Psoas muscle (tissue), 8 donors: ENCODE results near the gene RBM48. TPM values are rescaled to one million over a fixed set of nuclear protein-coding genes. Genes with fewer than 3 reads are reported as not detected.

Experiments
- ATAC-seq, 4 donors: fragments of 200-7000 bp; cut with Tn5 transposase; one replicate each; pipeline ENCODE4 v1.9.1; 2020; ENCODE audit warnings: moderate library complexity in 3 of 4, mild to moderate bottlenecking in 2 of 4
- DNase-seq, 2 donors: peaks; one replicate each; pipeline ENCODE4 v3.0.0-alpha.2; 2020
- H3K27ac ChIP-seq: fragments of 200-600 bp; one replicate; pipeline ENCODE4 v1.8.0; 2022
- H3K27me3 ChIP-seq, 3 donors: fragments of 200-600 bp in 1 of 3; one replicate each; pipeline versions ENCODE4 v1.6.1 to v1.8.0; 2013 to 2022; ENCODE audit warnings: low read length in 2 of 3, mild to moderate bottlenecking in 2 of 3, moderate library complexity in 1 of 3; ENCODE audit not compliant: insufficient read depth in 3 of 3
- H3K36me3 ChIP-seq, 2 donors: fragments of 200-600 bp in 1 of 2; one replicate each; pipeline versions ENCODE4 v1.6.1 to v1.8.0; 2013 to 2022; ENCODE audit warnings: low read depth in 1 of 2, mild to moderate bottlenecking in 1 of 2, moderate library complexity in 1 of 2; ENCODE audit not compliant: insufficient read depth in 1 of 2
- H3K4me1 ChIP-seq: fragments of 200-600 bp; one replicate; pipeline ENCODE4 v1.8.0; 2022
- H3K4me3 ChIP-seq: fragments of 200-600 bp; one replicate; pipeline ENCODE4 v1.8.0; 2022; ENCODE audit warnings: mild to moderate bottlenecking
- H3K9me3 ChIP-seq: fragments of 200-600 bp; one replicate; pipeline ENCODE4 v1.8.0; 2022
- CTCF ChIP-seq: fragments of 200-600 bp; IDR thresholded peaks from one replicate; pipeline ENCODE4 v1.8.0; 2022; ENCODE audit warnings: antibody characterized with exemption
- WGBS, 3 donors: extraction: QIAGEN DNeasy Blood & Tissue Kit; methylation state at CpG; one replicate each; pipeline versions ENCODE4 v1.1.6 to v1.1.7; 2013; 5-methylcytosine and 5-hydroxymethylcytosine counted together
- intact Hi-C, 2 donors: fragments of 100-400 bp; cut with DNase I; formaldehyde crosslinking; loops; one replicate each; pipeline versions ENCODE4 v1.11.0 to v1.14.2; 2022
- polyA plus RNA-seq, 3 donors: library from polyadenylated mRNA; stranded (reverse); fragments of 200-250 nt; gene quantifications; one replicate each; pipeline ENCODE4 v1.2.3, GENCODE V29; 2013
- total RNA-seq, 4 donors: library from RNA; stranded (reverse); fragmentation: NEBNext Ultra II Directional in 2 of 4; extraction: Animal tissue kit (Norgen Biotek cat#: 25700) in 2 of 4; gene quantifications; one replicate each; pipeline versions ENCODE4 v1.2.1 to v1.2.4, GENCODE V29; 2021 to 2023
- donor health status: healthy with polysubstance abuse.
- donor health status: DM: no; HTN: no; CAD: no; lungs with moderate emphysema.
- donor health status: Bipolar disorder and iron deficiency.
- donor health status: healthy.
- donor health status: DM: yes; HTN: yes; CAD: no.
- donor health status: DM: no; HTN: no; CAD: no.
- donor health status: DM: no; HTN: no; CAD: no.
- donor health status: DM: yes; HTN: yes; CAD: no.

Gene RBM48
- total and polyA plus RNA-seq, 7 donors: 7.7 to 28.0 (median 12.3) TPM

GRCh38 chr7:92503767-92504166 lies 24.8 kb upstream of the RBM48 start:
- no peak for TF ChIP-seq CTCF
- Histone ChIP-seq H3K27ac (no peak overlapping the region), H3K4me1 (no peaks in the 10 kb centered on the region), H3K9me3 (no peaks in the 10 kb centered on the region), H3K4me3 (no peak overlapping the region), H3K36me3 (peaks cover 2 to 99% of the 10 kb centered on the region in 2 donors), H3K27me3 (no peaks in the 10 kb centered on the region)
- intact Hi-C loops: loop anchor here (5.0 to 10.0 kb wide), 2 partner anchors 421 to 429 kb away; no protein-coding TSS in a partner anchor
- no peak for ATAC-seq
- 69 to 83% (median 72%) methylated on average over 2 of the region's 2 CpGs for WGBS, 3 donors
- no peak for DNase-seq

GRCh38 chr7:92504563-92504962 lies 24.0 kb upstream of the RBM48 start:
- Histone ChIP-seq H3K36me3 (peaks cover 0 to 99% of the 10 kb centered on the region in 2 donors), H3K4me1 (no peaks in the 10 kb centered on the region), H3K27me3 (no peaks in the 10 kb centered on the region), H3K27ac (no peak overlapping the region), H3K4me3 (no peak overlapping the region), H3K9me3 (no peaks in the 10 kb centered on the region)
- ATAC-seq (peak in 3 of 4 donors; percentile 61 to 86 (median 71)), DNase-seq (no peak)
- no peak for TF ChIP-seq CTCF
- 56 to 63% (median 62%) methylated on average over 3 of the region's 3 CpGs for WGBS, 3 donors
- intact Hi-C loops: loop anchor here (5.0 to 10.0 kb wide), 2 partner anchors 422 to 430 kb away; no protein-coding TSS in a partner anchor

DNA sequence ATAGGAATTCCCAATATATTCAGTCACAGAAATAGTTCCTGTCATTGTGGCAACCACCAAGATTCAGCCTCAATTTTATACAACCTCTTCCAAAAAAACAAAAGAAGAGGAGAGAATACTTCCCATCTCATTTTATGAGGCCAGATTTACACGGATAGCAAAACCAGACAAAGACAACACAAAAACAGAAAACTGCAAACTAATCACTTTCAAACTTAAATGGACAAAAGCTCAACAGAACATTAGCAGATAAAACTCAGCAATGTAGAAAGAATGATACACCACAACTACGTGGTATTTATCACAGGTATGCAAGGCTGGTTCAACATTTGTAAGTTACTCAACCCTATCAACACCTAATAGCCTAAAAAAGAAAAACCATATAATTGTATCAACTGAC lies 22.2 kb upstream of the RBM48 start:
- H3K27ac ChIP-seq: no peak overlapping the region
- TF ChIP-seq CTCF: no peak
- DNase-seq (no peak), ATAC-seq (no peak)
- 85 to 91% (median 88%) methylated on average over 2 of the region's 2 CpGs for WGBS, 3 donors
- no peaks in the 10 kb centered on the region for H3K4me1 ChIP-seq
- H3K4me3 ChIP-seq: no peak overlapping the region
- H3K27me3 ChIP-seq: no peaks in the 10 kb centered on the region
- intact Hi-C loops: loop anchor here in 1 of 2 donors (10.0 kb wide), 1 partner anchor 432 kb away; no protein-coding TSS in a partner anchor
- H3K36me3 ChIP-seq: peaks cover 0 to 99% of the 10 kb centered on the region in 2 donors
- no peaks in the 10 kb centered on the region for H3K9me3 ChIP-seq

GRCh38 chr7:92508946-92509345 lies 19.6 kb upstream of the RBM48 start:
- 94 to 97% (median 96%) methylated on average over 5 of the region's 5 CpGs for WGBS, 3 donors
- Histone ChIP-seq H3K9me3 (no peaks in the 10 kb centered on the region), H3K27me3 (no peaks in the 10 kb centered on the region), H3K27ac (no peak overlapping the region), H3K4me1 (no peaks in the 10 kb centered on the region), H3K36me3 (peaks cover 0 to 93% of the 10 kb centered on the region in 2 donors), H3K4me3 (no peak overlapping the region)
- TF ChIP-seq CTCF: no peak
- DNase-seq (no peak), ATAC-seq (no peak)
- intact Hi-C loops: loop anchor here in 1 of 2 donors (10.0 kb wide), 1 partner anchor 434 kb away; no protein-coding TSS in a partner anchor
